AG04450 (cell line): Measurements from ENCODE around the gene ATP2A3. TPM values are rescaled to one million over a fixed set of nuclear protein-coding genes. Genes with fewer than 3 reads are reported as not detected.

Source experiments
- CTCF ChIA-PET: fragments of 300-600, 350-600 bp; formaldehyde crosslinking; extraction: SDS; loops from one replicate; lab custom pipeline; 2022; ENCODE audit warnings: antibody characterized with exemption, inconsistent platforms; lab: Charles Lee
- POLR2A ChIA-PET: fragments of 350-600 bp; formaldehyde crosslinking; extraction: SDS; loops from one replicate; lab custom pipeline; 2021; ENCODE audit warnings: antibody characterized with exemption, inconsistent platforms; lab: Yijun Ruan, JAX
- DNase-seq: peaks from one replicate; pipeline ENCODE4 v3.0.0-alpha.2; 2011; ENCODE audit warnings: low read depth, low spot score
- H3K27ac ChIP-seq: one replicate; pipeline ENCODE4 v1.5.1; 2012; ENCODE audit warnings: low read depth, low read length, control low read depth
- H3K27me3 ChIP-seq: one replicate; pipeline ENCODE4 v1.6.0; 2012; ENCODE audit warnings: low read length; ENCODE audit not compliant: control insufficient read depth, insufficient read depth
- H3K4me3 ChIP-seq: 2 replicates; pipeline ENCODE4 v1.5.1; 2011; ENCODE audit warnings: mild to moderate bottlenecking, low read depth, low read length, control low read depth
- H3K9me3 ChIP-seq: 2 replicates; pipeline ENCODE4 v1.5.1; 2012; ENCODE audit warnings: low read length; ENCODE audit not compliant: control insufficient read depth, insufficient read depth
- polyA plus RNA-seq: library from polyadenylated mRNA; depleted of rRNA; stranded (reverse); fragments of >200 nt; gene quantifications from 2 replicates; pipeline ENCODE4 v1.2.3, GENCODE V29; 2011
- TF ChIP-seq, protein P1 (sequence below): IDR thresholded peaks from 2 replicates; pipeline ENCODE4 v1.5.1; 2011; ENCODE audit warnings: low read depth, low read length, control low read depth, inconsistent platforms

The ATP2A3 gene
- polyA plus RNA-seq, 1 experiment = 0.46 TPM

GRCh38 chr17:3937359-3937758, 26.9 kb downstream of the ATP2A3 start:
- no peak overlapping the region for H3K4me3 ChIP-seq
- ChIA-PET CTCF (no interaction called here), POLR2A (no interaction called here)
- DNase-seq = no peak
- TF ChIP-seq, protein P1, sequence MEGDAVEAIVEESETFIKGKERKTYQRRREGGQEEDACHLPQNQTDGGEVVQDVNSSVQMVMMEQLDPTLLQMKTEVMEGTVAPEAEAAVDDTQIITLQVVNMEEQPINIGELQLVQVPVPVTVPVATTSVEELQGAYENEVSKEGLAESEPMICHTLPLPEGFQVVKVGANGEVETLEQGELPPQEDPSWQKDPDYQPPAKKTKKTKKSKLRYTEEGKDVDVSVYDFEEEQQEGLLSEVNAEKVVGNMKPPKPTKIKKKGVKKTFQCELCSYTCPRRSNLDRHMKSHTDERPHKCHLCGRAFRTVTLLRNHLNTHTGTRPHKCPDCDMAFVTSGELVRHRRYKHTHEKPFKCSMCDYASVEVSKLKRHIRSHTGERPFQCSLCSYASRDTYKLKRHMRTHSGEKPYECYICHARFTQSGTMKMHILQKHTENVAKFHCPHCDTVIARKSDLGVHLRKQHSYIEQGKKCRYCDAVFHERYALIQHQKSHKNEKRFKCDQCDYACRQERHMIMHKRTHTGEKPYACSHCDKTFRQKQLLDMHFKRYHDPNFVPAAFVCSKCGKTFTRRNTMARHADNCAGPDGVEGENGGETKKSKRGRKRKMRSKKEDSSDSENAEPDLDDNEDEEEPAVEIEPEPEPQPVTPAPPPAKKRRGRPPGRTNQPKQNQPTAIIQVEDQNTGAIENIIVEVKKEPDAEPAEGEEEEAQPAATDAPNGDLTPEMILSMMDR = no peak
- H3K27me3 ChIP-seq = no peaks in the 10 kb centered on the region
- no peaks in the 10 kb centered on the region; the same call in 1 of the 2 replicates for H3K9me3 ChIP-seq
- no peak overlapping the region for H3K27ac ChIP-seq

DNA sequence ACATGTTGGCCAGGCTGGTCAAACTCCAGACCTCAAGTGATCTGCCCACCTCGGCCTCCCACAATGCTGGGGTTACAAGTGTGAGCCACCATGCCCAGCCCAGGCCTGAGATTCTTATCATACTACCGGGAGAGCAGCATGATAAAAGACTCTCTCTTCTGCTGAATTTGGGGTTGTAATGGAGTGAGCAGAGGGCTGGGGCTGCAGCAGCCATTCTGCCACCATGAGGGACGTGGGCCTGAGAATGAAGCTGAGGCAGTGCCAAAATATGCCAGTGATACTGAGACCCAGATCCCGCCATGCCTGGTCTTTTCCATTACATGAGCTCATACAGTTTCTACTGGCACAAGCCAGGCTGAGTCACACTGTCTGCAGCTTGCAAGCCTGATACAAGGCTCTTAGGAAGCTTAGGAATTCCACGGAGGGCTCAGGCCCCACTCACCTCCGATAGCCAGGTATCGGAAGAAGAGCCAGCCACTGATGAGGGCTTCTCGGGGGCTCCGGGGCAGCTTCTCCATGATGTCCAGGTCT, 28.3 kb downstream of the ATP2A3 start:
- DNase-seq = peak; percentile 32
- TF ChIP-seq, protein P1 = no peak
- H3K4me3 ChIP-seq = no peak overlapping the region
- no peak overlapping the region for H3K27ac ChIP-seq
- POLR2A ChIA-PET = interaction anchor here (0.7 kb wide), 1 partner anchor 73 kb away, joined by 3 read pairs; no protein-coding TSS in a partner anchor
- no peaks in the 10 kb centered on the region for H3K27me3 ChIP-seq
- CTCF ChIA-PET = interaction anchor here (0.6 to 2.4 kb wide), 4 partner anchors 45 to 257 kb away, joined by 3 to 22 read pairs (median 4); no protein-coding TSS in a partner anchor
- no peaks in the 10 kb centered on the region; the same call in 1 of the 2 replicates for H3K9me3 ChIP-seq

- no peak overlapping the region for H3K27ac ChIP-seq
- TF ChIP-seq, protein P1 = peak; percentile 74
- CTCF ChIA-PET = interaction anchor here (0.6 to 2.4 kb wide), 4 partner anchors 11 to 139 kb away, joined by 3 to 22 read pairs (median 4); no protein-coding TSS in a partner anchor
- POLR2A ChIA-PET = no interaction called here
- H3K9me3 ChIP-seq = no peaks in the 10 kb centered on the region
- H3K4me3 ChIP-seq = no peak overlapping the region
- no peaks in the 10 kb centered on the region for H3K27me3 ChIP-seq
- DNase-seq = peak; percentile 37
Measured at GRCh38 chr17:3935140-3935542, 29.1 kb downstream of the ATP2A3 start.

DNA sequence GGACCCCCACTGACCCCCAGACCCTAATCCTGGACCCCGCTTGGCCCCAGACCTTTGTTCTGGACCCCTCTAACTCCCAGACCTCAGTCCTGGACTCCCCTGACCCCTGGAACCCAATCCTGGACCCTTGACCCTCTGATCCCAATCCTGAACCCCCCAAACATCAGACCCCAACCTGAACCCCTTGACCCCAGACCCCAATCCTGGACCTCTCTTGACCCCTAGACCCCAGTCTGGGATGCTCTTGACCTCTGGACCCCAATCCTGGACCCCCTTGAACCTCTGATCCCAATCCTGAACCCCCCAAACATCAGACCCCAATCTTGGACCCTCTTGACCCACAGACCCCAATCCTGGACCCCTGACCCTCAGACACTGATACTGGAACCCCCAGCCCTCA, 34.5 kb downstream of the ATP2A3 start:
- TF ChIP-seq, protein P1 = no peak
- Histone ChIP-seq H3K27ac (no peak overlapping the region), H3K9me3 (no peaks in the 10 kb centered on the region), H3K4me3 (no peak overlapping the region), H3K27me3 (peaks cover 13% of the 10 kb centered on the region)
- DNase-seq = no peak
- CTCF ChIA-PET = no interaction called here
- POLR2A ChIA-PET = no interaction called here

- TF ChIP-seq, protein P1 = no peak
- Histone ChIP-seq H3K27ac (no peak overlapping the region), H3K9me3 (no peaks in the 10 kb centered on the region), H3K4me3 (no peak overlapping the region), H3K27me3 (peaks cover 18% of the 10 kb centered on the region)
- ChIA-PET CTCF (interaction anchor here (1.1 kb wide), 1 partner anchor 15 kb away, joined by 4 read pairs; no protein-coding TSS in a partner anchor), POLR2A (no interaction called here)
- DNase-seq = no peak
Measured at GRCh38 chr17:3929181-3929580, 35.1 kb downstream of the ATP2A3 start.
